Measurements from ENCODE around the gene RANGAP1. TPM values are rescaled to one million over a fixed set of nuclear protein-coding genes. Genes with fewer than 3 reads are reported as not detected.
A peak's percentile ranks its signal among the peaks of the same experiment; 100 is the strongest.

The RANGAP1 gene
- total RNA-seq, 1 donor from 2014 or later: 43.8 TPM

- Histone ChIP-seq H3K4me3 (no peak overlapping the region), H3K36me3 (peaks cover 14% of the 10 kb centered on the region), H3K27ac (peak overlapping the region; percentile 85), H3K27me3 (ENCODE audit: low read depth) (no peaks in the 10 kb centered on the region), H3K9me3 (no peaks in the 10 kb centered on the region), H3K4me1 (peaks cover 43% of the 10 kb centered on the region)
- intact Hi-C loops (cut with DNase I): no loop called here
- DNase-seq (no peak), ATAC-seq (peak in 1 of 2 donors; percentile 18)
- no peak for TF ChIP-seq CTCF (IDR thresholded peaks at IDR 0.05)
Observed at GRCh38 chr22:41288245-41288946, 2.4 kb upstream of the RANGAP1 start.

GRCh38 chr22:41286639-41287091, 678 bp upstream of the RANGAP1 start:
- Histone ChIP-seq H3K36me3 (peaks cover 28% of the 10 kb centered on the region), H3K4me3 (peak overlapping the region; percentile 100), H3K27ac (peak overlapping the region; percentile 85), H3K27me3 (ENCODE audit: low read depth) (no peaks in the 10 kb centered on the region), H3K9me3 (no peaks in the 10 kb centered on the region), H3K4me1 (peaks cover 43% of the 10 kb centered on the region)
- ATAC-seq (peak; percentile 10 to 39), DNase-seq (no peak)
- intact Hi-C loops (cut with DNase I): no loop called here
- TF ChIP-seq CTCF (IDR thresholded peaks at IDR 0.05): no peak

GRCh38 chr22:41285441-41285819, 557 bp downstream of the RANGAP1 start:
- no peaks in the 10 kb centered on the region for H3K27me3 ChIP-seq (ENCODE audit: low read depth)
- H3K4me1 ChIP-seq: peaks cover 40% of the 10 kb centered on the region
- DNase-seq (peak; percentile 69), ATAC-seq (peak; percentile 54 to 59)
- intact Hi-C loops (cut with DNase I): no loop called here
- H3K4me3 ChIP-seq: peak overlapping the region; percentile 100
- H3K27ac ChIP-seq: peak overlapping the region; percentile 85
- H3K9me3 ChIP-seq: no peaks in the 10 kb centered on the region
- no peak for TF ChIP-seq CTCF (IDR thresholded peaks at IDR 0.05)
- peaks cover 40% of the 10 kb centered on the region for H3K36me3 ChIP-seq

- no peaks in the 10 kb centered on the region for H3K27me3 ChIP-seq (ENCODE audit: low read depth)
- no peak overlapping the region for H3K27ac ChIP-seq
- no peak overlapping the region for H3K4me3 ChIP-seq
- TF ChIP-seq CTCF (IDR thresholded peaks at IDR 0.05): no peak
- DNase-seq (no peak), ATAC-seq (no peak)
- intact Hi-C loops (cut with DNase I): no loop called here
- peaks cover 31% of the 10 kb centered on the region for H3K4me1 ChIP-seq
- H3K9me3 ChIP-seq: no peaks in the 10 kb centered on the region
- peaks cover 50% of the 10 kb centered on the region for H3K36me3 ChIP-seq
Observed at GRCh38 chr22:41284465-41284864, 1.5 kb downstream of the RANGAP1 start.

GRCh38 chr22:41280854-41281253, 5.1 kb downstream of the RANGAP1 start:
- Histone ChIP-seq H3K27ac (no peak overlapping the region), H3K27me3 (ENCODE audit: low read depth) (no peaks in the 10 kb centered on the region), H3K4me3 (no peak overlapping the region), H3K36me3 (peaks cover 85% of the 10 kb centered on the region), H3K4me1 (peaks cover 10% of the 10 kb centered on the region), H3K9me3 (no peaks in the 10 kb centered on the region)
- intact Hi-C loops (cut with DNase I): no loop called here
- DNase-seq (no peak), ATAC-seq (no peak)
- no peak for TF ChIP-seq CTCF (IDR thresholded peaks at IDR 0.05)

Data from lower lobe of right lung (tissue), 2 donors.